Body of pancreas (tissue), 4 donors: ENCODE measurements around the gene NECTIN4. TPM values are rescaled to one million over a fixed set of nuclear protein-coding genes. Genes with fewer than 3 reads are reported as not detected.

Source experiments
- ATAC-seq: fragments of 150-250 bp; one replicate; pipeline ENCODE4 v1.9.1; 2016
- DNase-seq, 4 donors: peaks; one replicate each; pipeline ENCODE4 v3.0.0-alpha.2; 2019
- H3K27ac ChIP-seq, 4 donors: fragments of 200-600 bp; sonication (generic); 1 replicate in 3 of 4; 2 replicates in 1 of 4; pipeline versions ENCODE4 v1.5.1 to v1.6.1; 2016 to 2019; ENCODE audit warnings: mild to moderate bottlenecking in 1 of 4, mixed read lengths in 1 of 4, moderate library complexity in 1 of 4
- H3K27me3 ChIP-seq, 2 donors: fragments of 200-600 bp; sonication (generic); one replicate each; pipeline ENCODE4 v1.6.0; 2016; ENCODE audit warnings: mild to moderate bottlenecking in 1 of 2
- H3K36me3 ChIP-seq, 2 donors: fragments of 200-600 bp; sonication (generic); replicated peaks in 1 of 2; 2 replicates each; pipeline ENCODE4 v1.5.1; 2016; ENCODE audit warnings: low read depth in 2 of 2; ENCODE audit not compliant: insufficient read depth in 1 of 2
- H3K4me1 ChIP-seq: fragments of 200-600 bp; sonication (generic); one replicate; pipeline ENCODE4 v1.6.0; 2016
- H3K4me3 ChIP-seq, 2 donors: fragments of 200-600 bp; sonication (generic); 1 replicate in 1 of 2; 2 replicates in 1 of 2; pipeline ENCODE4 v1.5.1; 2016 to 2019
- H3K9me3 ChIP-seq, 3 donors: fragments of 200-600 bp; sonication (generic); 1 replicate in 2 of 3; 2 replicates in 1 of 3; pipeline ENCODE4 v1.5.1; 2016
- POLR2A ChIP-seq, 3 donors: fragments of 450-650 bp; IDR thresholded peaks; one replicate each; pipeline ENCODE4 v1.6.1; 2016; ENCODE audit warnings: antibody characterized with exemption in 3 of 3, mild to moderate bottlenecking in 2 of 3
- WGBS, 2 donors: methylation state at CpG; one replicate each; pipeline ENCODE4 v1.1.5; 2017; 5-methylcytosine and 5-hydroxymethylcytosine counted together
- intact Hi-C: fragments of 100-400 bp; cut with DNase I; formaldehyde crosslinking; loops from one replicate; pipeline ENCODE4 v1.15.1; 2023
- total RNA-seq, 2 donors: library from RNA; depleted of rRNA; stranded (reverse); fragments of >200 nt; gene quantifications; one replicate each; pipeline ENCODE4 v1.1.0, GENCODE V29; 2016
- TF ChIP-seq, protein P1 (sequence below), 7 experiments: fragments of 450-650 bp in 4 of 7; fragments of 200-600 bp in 3 of 7; sonication (generic) in 3 of 7; IDR thresholded peaks; one replicate each; pipeline ENCODE4 v1.5.1; 2016 to 2019; ENCODE audit warnings: antibody characterized with exemption in 7 of 7

Gene NECTIN4
- total RNA-seq, 2 donors from 2014 or later, result 3.0 to 4.2 TPM

DNA sequence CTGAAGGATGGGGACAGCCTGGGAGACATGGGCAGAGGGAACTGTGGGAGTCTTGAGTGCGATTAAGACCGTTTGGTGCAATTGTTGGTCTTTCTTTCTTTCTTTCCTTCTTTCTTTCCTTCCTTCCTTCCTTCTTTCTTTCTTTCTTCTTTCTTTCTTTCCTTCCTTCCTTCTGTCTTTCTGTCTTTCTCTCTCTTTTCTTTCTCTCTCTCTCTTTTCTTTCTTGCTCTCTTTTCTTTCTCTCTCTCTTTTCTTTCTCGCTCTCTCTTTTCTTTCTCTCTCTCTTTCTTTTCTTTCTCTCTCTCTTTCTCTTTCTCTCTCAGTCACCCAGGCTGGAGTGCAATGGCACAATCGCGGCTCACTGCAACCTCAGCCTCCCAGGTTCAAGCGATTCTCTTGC, 5.9 kb upstream of the NECTIN4 start:
- no peaks in the 10 kb centered on the region for H3K27me3 ChIP-seq
- DNase-seq (no peak), ATAC-seq (no peak)
- H3K9me3 ChIP-seq, result no peaks in the 10 kb centered on the region
- intact Hi-C loops, result loop anchor here (10.0 kb wide), 2 partner anchors 100 to 260 kb away; no protein-coding TSS in a partner anchor
- no peak overlapping the region for H3K4me3 ChIP-seq
- H3K4me1 ChIP-seq, result peaks cover 22% of the 10 kb centered on the region
- no peak overlapping the region for H3K27ac ChIP-seq
- H3K36me3 ChIP-seq, result no peaks in the 10 kb centered on the region
- 80 to 86% methylated on average over 6 of the region's 6 CpGs for WGBS, 2 donors
- TF ChIP-seq, protein P1, sequence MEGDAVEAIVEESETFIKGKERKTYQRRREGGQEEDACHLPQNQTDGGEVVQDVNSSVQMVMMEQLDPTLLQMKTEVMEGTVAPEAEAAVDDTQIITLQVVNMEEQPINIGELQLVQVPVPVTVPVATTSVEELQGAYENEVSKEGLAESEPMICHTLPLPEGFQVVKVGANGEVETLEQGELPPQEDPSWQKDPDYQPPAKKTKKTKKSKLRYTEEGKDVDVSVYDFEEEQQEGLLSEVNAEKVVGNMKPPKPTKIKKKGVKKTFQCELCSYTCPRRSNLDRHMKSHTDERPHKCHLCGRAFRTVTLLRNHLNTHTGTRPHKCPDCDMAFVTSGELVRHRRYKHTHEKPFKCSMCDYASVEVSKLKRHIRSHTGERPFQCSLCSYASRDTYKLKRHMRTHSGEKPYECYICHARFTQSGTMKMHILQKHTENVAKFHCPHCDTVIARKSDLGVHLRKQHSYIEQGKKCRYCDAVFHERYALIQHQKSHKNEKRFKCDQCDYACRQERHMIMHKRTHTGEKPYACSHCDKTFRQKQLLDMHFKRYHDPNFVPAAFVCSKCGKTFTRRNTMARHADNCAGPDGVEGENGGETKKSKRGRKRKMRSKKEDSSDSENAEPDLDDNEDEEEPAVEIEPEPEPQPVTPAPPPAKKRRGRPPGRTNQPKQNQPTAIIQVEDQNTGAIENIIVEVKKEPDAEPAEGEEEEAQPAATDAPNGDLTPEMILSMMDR (IDR thresholded peaks at IDR 0.05), result no peak
- TF ChIP-seq POLR2A (IDR thresholded peaks at IDR 0.05), result no peak

DNA sequence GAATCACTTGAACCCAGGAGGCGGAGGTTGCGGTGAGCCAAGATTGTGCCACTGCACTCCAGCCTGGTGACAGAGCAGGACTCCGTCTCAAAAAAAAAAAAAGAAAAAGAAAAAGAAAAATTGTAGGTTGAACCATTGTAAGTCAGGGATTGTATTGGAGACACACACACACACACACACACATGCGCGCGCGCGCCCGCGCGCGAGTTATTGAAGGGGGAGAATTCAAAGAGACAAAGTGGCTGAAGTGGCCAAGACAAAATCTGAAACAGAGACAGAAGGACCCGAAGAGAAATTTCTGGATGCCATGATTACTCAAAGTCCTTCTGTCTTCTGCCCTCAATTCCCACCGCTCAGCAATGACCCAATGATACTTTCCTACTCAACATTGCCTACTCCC, 5.1 kb upstream of the NECTIN4 start:
- no peaks in the 10 kb centered on the region for H3K9me3 ChIP-seq
- H3K36me3 ChIP-seq, result no peaks in the 10 kb centered on the region
- 89 to 93% methylated on average over 14 of the region's 14 CpGs for WGBS, 2 donors
- no peaks in the 10 kb centered on the region for H3K27me3 ChIP-seq
- DNase-seq (no peak), ATAC-seq (no peak)
- H3K4me3 ChIP-seq, result no peak overlapping the region
- H3K4me1 ChIP-seq, result peaks cover 28% of the 10 kb centered on the region
- TF ChIP-seq, protein P1 (IDR thresholded peaks at IDR 0.05), result no peak
- no peak for TF ChIP-seq POLR2A (IDR thresholded peaks at IDR 0.05)
- H3K27ac ChIP-seq, result no peak overlapping the region
- intact Hi-C loops, result loop anchor here (10.0 kb wide), 2 partner anchors 100 to 260 kb away; no protein-coding TSS in a partner anchor

- ATAC-seq (no peak), DNase-seq (no peak)
- Histone ChIP-seq H3K27ac (no peak overlapping the region), H3K4me1 (peaks cover 35% of the 10 kb centered on the region), H3K9me3 (no peaks in the 10 kb centered on the region), H3K36me3 (no peaks in the 10 kb centered on the region), H3K4me3 (no peak overlapping the region), H3K27me3 (no peaks in the 10 kb centered on the region)
- TF ChIP-seq POLR2A (IDR thresholded peaks at IDR 0.05), result no peak
- TF ChIP-seq, protein P1 (IDR thresholded peaks at IDR 0.05), result no peak
- intact Hi-C loops, result loop anchor here (10.0 kb wide), 2 partner anchors 98 to 258 kb away; no protein-coding TSS in a partner anchor
- WGBS, 2 donors, result 58 to 74% methylated on average over 3 of the region's 3 CpGs
Measured at GRCh38 chr1:161092621-161093028, 3.3 kb upstream of the NECTIN4 start.

DNA sequence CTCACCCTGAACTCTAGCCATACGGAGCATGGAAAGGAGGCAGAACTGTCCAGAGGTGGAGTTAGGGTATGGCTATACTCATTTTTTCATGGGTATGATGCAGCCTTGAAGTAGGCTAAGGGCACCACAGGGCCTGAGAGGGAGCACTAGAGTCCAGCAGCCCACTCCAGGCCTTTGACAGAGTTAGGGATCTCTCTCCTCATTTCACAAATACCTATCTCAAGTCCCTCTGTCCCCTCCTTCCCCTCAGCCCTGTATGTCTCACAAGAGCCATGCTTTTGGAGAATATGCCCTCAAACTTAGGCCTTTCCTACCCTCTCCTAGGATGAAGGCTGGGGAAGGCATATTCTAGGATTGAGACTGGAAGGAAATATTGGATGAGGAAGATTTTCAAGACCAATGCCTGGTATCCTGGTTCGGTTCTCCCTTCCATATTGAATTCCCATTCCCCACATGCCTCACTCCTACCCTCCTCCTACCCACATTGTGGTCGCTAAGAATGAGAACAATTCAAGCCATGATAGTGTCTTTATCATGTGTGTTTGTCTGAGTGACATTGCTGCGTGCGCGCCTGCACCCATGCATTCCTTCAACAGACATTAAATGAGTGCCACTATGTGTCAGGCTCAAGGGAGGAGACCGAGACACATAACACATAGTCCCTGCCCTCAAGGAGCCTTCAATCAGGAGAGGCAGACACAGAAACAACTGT, 2.6 kb upstream of the NECTIN4 start:
- Histone ChIP-seq H3K9me3 (no peaks in the 10 kb centered on the region), H3K27ac (no peak overlapping the region), H3K36me3 (no peaks in the 10 kb centered on the region), H3K4me1 (peaks cover 36% of the 10 kb centered on the region), H3K27me3 (no peaks in the 10 kb centered on the region), H3K4me3 (no peak overlapping the region)
- ATAC-seq (no peak), DNase-seq (no peak)
- WGBS, 2 donors, result 86 to 89% methylated on average over 7 of the region's 7 CpGs
- TF ChIP-seq POLR2A (IDR thresholded peaks at IDR 0.05), result no peak
- TF ChIP-seq, protein P1 (IDR thresholded peaks at IDR 0.05), result no peak
- intact Hi-C loops, result loop anchor here (10.0 kb wide), 2 partner anchors 97 to 257 kb away; no protein-coding TSS in a partner anchor
